ENCODE measurements around the gene NDFIP2.
"Not testable (repeated sequence)": the region's sequence is repeated elsewhere in the genome, so short reads cannot be mapped to it uniquely, and the experiment has no call there.

The NDFIP2 gene

DNA sequence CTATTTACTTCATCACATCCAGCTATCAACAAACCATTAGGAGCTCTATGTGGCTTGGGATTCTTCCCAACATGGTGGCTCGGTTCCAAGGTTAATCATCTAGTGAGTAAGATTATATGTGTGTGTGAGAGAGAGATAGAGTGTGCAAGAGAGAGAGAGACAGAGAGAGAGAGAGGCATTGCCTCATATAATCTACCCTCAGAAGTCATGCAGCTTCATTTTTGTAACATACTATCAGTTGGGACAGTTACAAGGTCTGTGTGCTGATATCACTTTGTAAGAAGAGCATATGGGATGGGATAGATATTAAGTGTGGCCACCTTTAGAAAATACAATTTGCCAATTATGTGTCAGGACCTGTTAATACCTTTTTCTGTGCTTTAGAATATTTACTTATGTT lies 104.1 kb downstream of the NDFIP2 start:
- DNase-seq (ENCODE audit: insufficient read length, low spot score): no peak
- FAIRE-seq: no peak

DNA sequence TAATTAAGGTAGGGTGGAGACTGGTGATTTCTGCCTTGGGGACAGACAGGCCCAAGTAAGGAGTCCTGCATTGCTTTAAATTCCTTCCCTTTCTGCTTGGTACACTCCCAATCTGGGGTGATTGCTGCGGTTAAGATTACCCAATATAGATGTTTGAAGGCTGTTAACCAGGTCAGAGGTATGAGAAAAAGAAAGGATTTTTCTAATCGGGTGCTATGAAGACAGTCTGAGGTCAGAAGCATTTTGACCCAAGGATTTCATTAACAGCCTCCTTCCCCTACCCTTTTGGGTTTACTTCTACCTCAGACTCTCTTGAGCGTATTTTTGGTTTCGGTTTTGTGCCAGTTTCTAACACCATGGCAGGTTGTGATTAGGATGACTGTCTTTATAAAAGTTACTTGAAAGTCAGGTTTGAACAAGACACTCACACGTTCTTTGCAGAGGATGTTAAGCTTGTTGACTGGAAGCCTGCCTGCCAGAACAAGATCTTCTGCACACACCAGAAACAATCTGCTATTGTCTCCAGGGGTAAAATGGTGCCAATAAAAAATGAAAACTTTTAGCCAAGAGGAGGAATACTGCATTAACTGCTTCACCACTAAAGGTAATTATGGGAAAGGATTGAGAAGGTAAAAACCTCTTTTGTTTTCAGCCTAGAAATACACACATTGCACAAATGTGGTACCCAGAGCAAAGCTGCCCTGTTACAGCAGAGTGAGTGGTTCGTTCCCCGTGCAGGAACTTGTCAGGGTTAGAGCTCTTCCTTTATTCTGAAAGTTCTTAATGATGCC lies 108.8 kb downstream of the NDFIP2 start:
- DNase-seq (ENCODE audit: insufficient read length, low spot score): no peak
- FAIRE-seq: no peak

DNA sequence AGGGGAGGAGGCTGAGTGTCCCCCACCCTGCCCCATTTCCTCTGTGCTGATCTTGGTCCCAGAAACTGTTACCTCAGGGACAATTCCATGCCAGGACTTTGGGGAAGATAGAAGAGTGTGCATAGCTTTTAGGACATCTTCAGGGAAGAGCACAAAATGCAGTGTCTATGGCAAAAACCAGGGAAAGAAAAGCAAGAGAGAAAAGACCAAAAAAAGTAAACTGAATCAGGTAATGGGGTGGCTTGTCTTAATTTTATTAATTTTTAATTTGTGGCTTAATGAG lies 109.4 kb downstream of the NDFIP2 start:
- no peak for FAIRE-seq
- no peak for DNase-seq (ENCODE audit: insufficient read length, low spot score)

DNA sequence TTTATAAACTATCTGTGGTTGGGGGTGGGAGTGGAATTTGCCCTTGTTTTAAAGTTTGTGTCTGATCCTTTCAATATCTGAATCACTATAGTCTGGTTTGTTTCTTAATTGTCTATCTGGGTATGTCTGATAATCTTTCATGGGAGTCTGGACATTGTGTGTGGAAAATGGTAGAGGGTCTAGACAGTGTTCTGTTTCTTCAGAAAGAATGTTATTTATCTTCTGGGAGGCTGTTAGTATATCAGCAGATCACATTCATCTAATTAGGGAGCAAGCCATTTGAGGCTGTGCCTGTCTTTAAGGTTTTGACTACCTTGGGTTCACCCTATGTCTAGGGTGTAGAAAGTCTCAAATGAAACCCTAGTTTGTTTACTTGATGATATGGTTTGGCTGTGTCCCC lies 110.5 kb downstream of the NDFIP2 start:
- DNase-seq (ENCODE audit: insufficient read length, low spot score) (no peak), FAIRE-seq (no peak)

DNA sequence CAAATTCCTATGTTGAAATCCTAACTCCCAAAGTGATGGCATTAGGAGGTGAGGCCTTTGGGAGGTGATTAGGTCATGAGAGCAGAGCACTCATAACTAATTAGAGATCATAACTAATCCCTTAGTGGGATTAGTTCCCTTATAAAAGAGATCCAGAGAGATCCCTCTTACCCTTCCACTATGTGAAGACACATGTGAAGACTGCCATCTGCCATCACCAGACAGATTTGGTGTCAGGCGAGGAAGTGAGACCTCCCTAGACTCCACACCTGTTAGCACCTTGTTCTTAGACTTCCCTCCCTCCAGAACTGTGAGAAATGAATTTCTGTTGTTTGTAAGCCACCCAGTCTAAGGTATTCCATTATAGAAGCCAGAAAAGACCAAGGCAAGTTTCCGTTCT lies 112.2 kb downstream of the NDFIP2 start:
- DNase-seq (ENCODE audit: insufficient read length, low spot score) (no peak), FAIRE-seq (no peak)

DNA sequence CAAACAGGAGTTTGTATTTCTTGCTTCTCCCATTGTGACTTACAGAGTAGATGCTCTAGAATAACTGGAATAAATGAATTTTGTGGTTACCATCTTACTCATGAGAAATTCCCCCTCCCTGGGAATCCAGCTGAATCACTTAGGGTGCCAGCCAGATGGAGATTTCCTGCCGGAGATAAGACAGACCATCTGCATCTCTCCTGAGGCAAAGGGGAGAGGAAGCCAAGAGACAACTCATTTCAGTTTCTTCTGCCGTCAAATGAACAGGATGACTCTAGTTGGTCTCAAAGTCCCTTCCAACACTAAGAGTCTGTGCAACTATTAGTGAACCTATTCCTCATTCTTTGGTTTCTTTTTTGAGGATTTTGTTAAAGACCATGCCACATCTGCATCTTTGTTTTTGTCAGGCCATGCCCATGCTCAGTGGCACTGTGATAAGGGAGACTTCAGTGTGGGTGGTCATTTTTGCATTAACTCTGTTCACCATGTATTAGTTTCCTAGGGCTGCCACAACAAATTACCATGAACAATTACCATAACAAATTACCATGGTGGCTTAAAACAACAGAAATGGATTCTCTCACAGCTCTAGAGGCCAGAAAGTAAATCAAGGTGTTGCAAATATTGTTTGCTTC lies 112.8 kb downstream of the NDFIP2 start:
- DNase-seq (ENCODE audit: insufficient read length, low spot score) (no peak), FAIRE-seq (no peak)

DNA sequence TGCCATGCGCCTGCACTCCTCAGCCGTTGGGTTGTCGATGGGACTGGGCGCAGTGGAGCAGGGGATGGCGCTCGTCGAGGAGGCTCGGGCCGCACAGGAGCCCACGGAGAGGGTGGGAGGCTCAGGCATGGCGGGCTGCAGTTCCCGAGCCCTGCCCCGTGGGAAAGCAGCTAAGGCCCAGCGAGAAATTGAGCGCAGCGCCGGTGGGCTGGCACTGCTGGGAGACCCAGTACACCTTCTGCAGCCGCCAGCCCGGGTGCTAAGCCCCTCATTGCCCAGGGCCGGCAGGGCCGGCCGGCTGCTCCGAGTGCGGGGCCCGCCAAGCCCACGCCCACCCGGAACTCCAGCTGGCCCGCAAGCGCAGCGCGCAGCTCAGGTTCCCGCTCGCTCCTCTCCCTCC lies 119.2 kb downstream of the NDFIP2 start:
- DNase-seq (ENCODE audit: insufficient read length, low spot score); FAIRE-seq: not testable (repeated sequence)

DNA sequence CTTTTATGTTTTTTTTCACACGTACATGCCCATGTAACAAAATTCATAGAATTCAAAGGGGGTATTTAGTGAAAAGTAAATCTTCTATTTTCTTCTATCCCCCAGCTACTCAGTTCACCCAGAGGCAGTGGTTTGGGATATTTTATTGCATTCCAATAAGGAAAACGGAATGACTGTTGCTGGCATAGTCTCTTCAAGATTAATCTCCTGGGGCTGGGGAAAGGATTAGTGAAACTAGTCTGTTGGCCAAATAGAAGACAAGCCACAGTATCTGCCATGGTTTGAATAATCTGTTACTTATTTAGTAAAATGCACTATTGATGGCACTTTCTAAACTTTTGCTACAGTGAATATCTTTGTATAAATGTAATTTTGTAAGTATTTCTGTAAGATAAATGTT lies 122.0 kb downstream of the NDFIP2 start:
- DNase-seq (ENCODE audit: insufficient read length, low spot score): no peak
- no peak for FAIRE-seq

DNA sequence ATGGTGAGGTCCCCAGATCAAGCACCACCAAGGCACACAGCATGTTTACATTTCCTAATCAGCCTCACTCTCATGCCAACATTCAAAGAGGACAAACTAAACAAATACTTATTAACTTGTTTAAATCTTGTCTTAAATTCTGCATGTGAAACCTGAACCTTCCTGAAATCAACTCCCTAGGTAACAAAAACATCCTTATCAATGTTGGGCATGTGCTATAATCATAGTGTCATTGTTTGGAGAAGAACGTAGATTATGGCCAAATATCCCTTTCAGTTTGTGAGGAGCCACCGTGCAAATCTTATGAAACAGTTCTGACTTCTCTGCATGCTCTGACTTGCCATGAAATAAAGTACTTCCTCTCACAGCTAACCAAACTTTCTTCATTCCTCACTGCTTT lies 123.8 kb downstream of the NDFIP2 start:
- DNase-seq (ENCODE audit: insufficient read length, low spot score) (no peak), FAIRE-seq (no peak)

Measured in GM19239 (cell line).